Measurements from ENCODE around the gene ACTA1.

Gene ACTA1

DNA sequence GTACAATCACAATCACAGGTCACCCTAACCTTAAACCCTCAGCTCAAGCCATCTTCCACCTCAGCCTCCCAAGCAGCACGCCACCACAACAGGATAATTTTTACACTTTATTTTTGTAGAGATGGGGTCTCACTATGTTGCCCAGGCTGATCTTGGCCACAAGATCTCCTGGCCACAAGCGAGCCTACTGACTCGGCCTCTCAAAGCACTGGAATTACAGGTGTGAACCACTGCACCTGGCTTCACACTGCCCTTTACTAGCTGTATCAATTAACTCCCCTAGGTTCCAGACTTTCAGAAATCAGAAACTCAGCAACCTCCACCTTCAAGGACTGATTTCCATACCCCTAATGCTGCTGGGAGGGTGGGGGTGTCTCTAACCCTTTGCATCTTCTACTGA, 37.3 kb upstream of the ACTA1 start:
- H3K4me1 ChIP-seq (ENCODE audit: insufficient read depth, low read length): no peaks in the 10 kb centered on the region

DNA sequence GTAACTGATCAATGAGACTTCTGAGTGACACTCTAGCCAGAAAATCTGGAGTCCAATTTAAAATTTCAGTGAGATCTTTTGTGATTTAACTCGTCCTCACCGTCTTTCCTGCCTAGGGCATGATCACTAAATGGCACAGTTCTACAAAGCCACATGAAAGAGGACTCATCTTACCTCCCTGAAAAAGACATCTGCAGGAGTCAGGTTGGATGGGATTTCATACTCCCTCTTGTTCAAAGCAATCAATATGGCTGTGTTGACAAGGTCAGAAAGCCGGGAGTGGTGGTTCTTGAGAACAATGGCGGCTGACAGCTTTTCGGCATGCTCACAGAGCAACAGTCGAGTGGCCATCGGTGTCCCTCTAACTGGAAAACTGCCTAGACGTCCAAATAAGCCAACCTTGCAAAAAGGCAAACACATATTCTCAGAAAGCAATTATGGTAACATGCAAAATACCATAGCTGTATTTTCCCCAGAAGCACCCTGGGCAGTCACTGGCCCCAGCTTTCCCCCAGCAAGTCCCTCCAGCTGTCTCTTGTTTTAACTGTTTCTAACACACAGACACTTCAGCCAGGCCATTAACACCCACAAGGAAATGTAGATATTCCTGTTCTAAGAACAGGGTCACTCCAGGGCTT, 36.6 kb upstream of the ACTA1 start:
- no peak overlapping the region for H3K4me2 ChIP-seq (ENCODE audit: insufficient read depth, low read length)
- no peak overlapping the region for H3K4me3 ChIP-seq (ENCODE audit: low read depth in 1 of 2, low read length in 2 of 2)
- H3K27me3 ChIP-seq (ENCODE audit: insufficient read depth, low read length, poor library complexity): no peaks in the 10 kb centered on the region
- ATAC-seq (ENCODE audit: insufficient read depth, low read depth): no peak
- no peak for DNase-seq
- TF ChIP-seq, protein P1, sequence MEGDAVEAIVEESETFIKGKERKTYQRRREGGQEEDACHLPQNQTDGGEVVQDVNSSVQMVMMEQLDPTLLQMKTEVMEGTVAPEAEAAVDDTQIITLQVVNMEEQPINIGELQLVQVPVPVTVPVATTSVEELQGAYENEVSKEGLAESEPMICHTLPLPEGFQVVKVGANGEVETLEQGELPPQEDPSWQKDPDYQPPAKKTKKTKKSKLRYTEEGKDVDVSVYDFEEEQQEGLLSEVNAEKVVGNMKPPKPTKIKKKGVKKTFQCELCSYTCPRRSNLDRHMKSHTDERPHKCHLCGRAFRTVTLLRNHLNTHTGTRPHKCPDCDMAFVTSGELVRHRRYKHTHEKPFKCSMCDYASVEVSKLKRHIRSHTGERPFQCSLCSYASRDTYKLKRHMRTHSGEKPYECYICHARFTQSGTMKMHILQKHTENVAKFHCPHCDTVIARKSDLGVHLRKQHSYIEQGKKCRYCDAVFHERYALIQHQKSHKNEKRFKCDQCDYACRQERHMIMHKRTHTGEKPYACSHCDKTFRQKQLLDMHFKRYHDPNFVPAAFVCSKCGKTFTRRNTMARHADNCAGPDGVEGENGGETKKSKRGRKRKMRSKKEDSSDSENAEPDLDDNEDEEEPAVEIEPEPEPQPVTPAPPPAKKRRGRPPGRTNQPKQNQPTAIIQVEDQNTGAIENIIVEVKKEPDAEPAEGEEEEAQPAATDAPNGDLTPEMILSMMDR (IDR thresholded peaks at IDR 0.05; ENCODE audit: borderline replicate concordance, extremely low read depth, low read length, poor library complexity, severe bottlenecking): no peak
- TF ChIP-seq EZH2 (IDR thresholded peaks at IDR 0.05; ENCODE audit: borderline replicate concordance, low read depth, low read length, severe bottlenecking): no peak
- H3K36me3 ChIP-seq (ENCODE audit: insufficient read depth, low read length): peaks cover 91% of the 10 kb centered on the region
- no peaks in the 10 kb centered on the region for H3K9me3 ChIP-seq (ENCODE audit: insufficient read depth, low read length, severe bottlenecking)
- no peaks in the 10 kb centered on the region; the same call in 1 of the 2 replicates for H4K20me1 ChIP-seq (ENCODE audit: insufficient read depth, low read length)
- no peak overlapping the region for H2AFZ ChIP-seq (ENCODE audit: low read depth, low read length)
- no peaks in the 10 kb centered on the region for H3K4me1 ChIP-seq (ENCODE audit: insufficient read depth, low read length)
- H3K27ac ChIP-seq (ENCODE audit: low read length): no peak overlapping the region
- H3K79me2 ChIP-seq (ENCODE audit: insufficient read depth, low read length): no peaks in the 10 kb centered on the region
- no peak overlapping the region for H3K9ac ChIP-seq (ENCODE audit: low read depth, low read length)

More for the DNA sequence above, 37.3 kb upstream of the ACTA1 start:
- Histone ChIP-seq H3K27me3 (ENCODE audit: insufficient read depth, low read length, poor library complexity) (no peaks in the 10 kb centered on the region), H3K4me2 (ENCODE audit: insufficient read depth, low read length) (no peak overlapping the region), H3K36me3 (ENCODE audit: insufficient read depth, low read length) (peaks cover 91% of the 10 kb centered on the region), H4K20me1 (ENCODE audit: insufficient read depth, low read length) (no peaks in the 10 kb centered on the region; the same call in 1 of the 2 replicates), H2AFZ (ENCODE audit: low read depth, low read length) (no peak overlapping the region), H3K9ac (ENCODE audit: low read depth, low read length) (no peak overlapping the region), H3K4me3 (ENCODE audit: low read depth in 1 of 2, low read length in 2 of 2) (no peak overlapping the region), H3K9me3 (ENCODE audit: insufficient read depth, low read length, severe bottlenecking) (no peaks in the 10 kb centered on the region), H3K79me2 (ENCODE audit: insufficient read depth, low read length) (no peaks in the 10 kb centered on the region), H3K27ac (ENCODE audit: low read length) (no peak overlapping the region)
- TF ChIP-seq EZH2 (IDR thresholded peaks at IDR 0.05; ENCODE audit: borderline replicate concordance, low read depth, low read length, severe bottlenecking): no peak
- TF ChIP-seq, protein P1 (IDR thresholded peaks at IDR 0.05; ENCODE audit: borderline replicate concordance, extremely low read depth, low read length, poor library complexity, severe bottlenecking): no peak
- no peak for ATAC-seq (ENCODE audit: insufficient read depth, low read depth)
- DNase-seq: no peak

DNA sequence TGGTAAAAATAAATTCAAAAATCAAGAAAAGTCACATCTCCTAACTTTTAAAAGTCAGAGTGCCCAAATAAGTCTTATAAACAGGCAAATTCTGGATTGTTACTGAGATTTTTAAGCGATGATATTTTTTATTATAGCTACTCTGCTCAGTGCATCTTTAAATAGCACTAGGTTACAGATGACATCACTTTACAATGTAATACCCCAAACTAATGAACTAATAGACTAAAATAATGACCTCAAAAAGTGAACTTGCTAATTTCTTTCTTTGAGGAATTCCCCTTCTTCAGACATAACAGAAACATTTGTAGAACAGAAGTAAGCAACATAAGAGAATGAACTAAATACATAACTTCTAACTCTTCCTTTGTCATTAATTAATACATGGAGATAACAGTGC, 33.0 kb upstream of the ACTA1 start:
- no peak overlapping the region for H2AFZ ChIP-seq (ENCODE audit: low read depth, low read length)
- ATAC-seq (ENCODE audit: insufficient read depth, low read depth) (no peak), DNase-seq (no peak)
- no peak overlapping the region for H3K4me3 ChIP-seq (ENCODE audit: low read depth in 1 of 2, low read length in 2 of 2)
- H3K4me2 ChIP-seq (ENCODE audit: insufficient read depth, low read length): no peak overlapping the region
- H3K79me2 ChIP-seq (ENCODE audit: insufficient read depth, low read length): no peaks in the 10 kb centered on the region
- H3K9ac ChIP-seq (ENCODE audit: low read depth, low read length): no peak overlapping the region
- no peaks in the 10 kb centered on the region for H3K4me1 ChIP-seq (ENCODE audit: insufficient read depth, low read length)
- H3K36me3 ChIP-seq (ENCODE audit: insufficient read depth, low read length): peaks cover 94% of the 10 kb centered on the region
- no peaks in the 10 kb centered on the region for H3K27me3 ChIP-seq (ENCODE audit: insufficient read depth, low read length, poor library complexity)
- no peak overlapping the region for H3K27ac ChIP-seq (ENCODE audit: low read length)
- no peaks in the 10 kb centered on the region for H3K9me3 ChIP-seq (ENCODE audit: insufficient read depth, low read length, severe bottlenecking)
- no peaks in the 10 kb centered on the region for H4K20me1 ChIP-seq (ENCODE audit: insufficient read depth, low read length)
- TF ChIP-seq, protein P1 (IDR thresholded peaks at IDR 0.05; ENCODE audit: borderline replicate concordance, extremely low read depth, low read length, poor library complexity, severe bottlenecking): no peak

Data from DND-41 (cell line).